Measurements from ENCODE around the gene SH2B2.
"Not testable (repeated sequence)": the region's sequence is repeated elsewhere in the genome, so short reads cannot be mapped to it uniquely, and the experiment has no call there.

DNA sequence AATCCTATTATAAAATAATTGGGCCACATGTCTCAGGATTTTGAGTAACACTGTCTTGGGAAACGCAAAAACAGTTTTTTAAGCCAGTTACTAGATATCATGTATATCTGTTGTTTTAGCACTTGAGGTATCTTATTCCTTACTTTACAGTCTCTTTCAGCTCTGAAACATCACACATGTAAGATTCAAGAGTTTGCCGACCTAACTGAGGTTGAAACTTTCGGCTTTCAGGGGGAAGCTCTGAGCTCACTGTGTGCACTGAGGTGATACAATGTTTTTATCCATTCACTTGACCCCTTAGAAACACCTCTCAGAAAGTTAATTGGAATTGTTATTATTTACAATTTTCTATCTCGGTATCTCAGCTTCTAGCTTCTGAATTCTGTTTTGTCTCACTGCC lies 50.8 kb downstream of the SH2B2 start:
- TF ChIP-seq EZH2 (IDR thresholded peaks at IDR 0.05; ENCODE audit: insufficient read depth, poor library complexity, severe bottlenecking); EZH2phosphoT487 (IDR thresholded peaks at IDR 0.05; ENCODE audit: insufficient read depth, low read depth): not testable (repeated sequence)
